OCI-LY7 (cell line): ENCODE measurements around the gene IFT81. TPM values are rescaled to one million over a fixed set of nuclear protein-coding genes. Genes with fewer than 3 reads are reported as not detected.

Source experiments
- BruUV-seq: library from RNA; stranded (reverse); fragments of 400-500 nt; replicated peaks from 2 replicates; lab custom pipeline; 2021; lab: Mats Ljungman, UMichigan
- CTCF ChIA-PET: fragments of 300-600 bp; sonication (Branson Sonifier 250); formaldehyde crosslinking; loops from one replicate; lab custom pipeline; 2022; ENCODE audit warnings: antibody characterized with exemption; ENCODE audit not compliant: unreplicated experiment; lab: Charles Lee
- POLR2A ChIA-PET: fragments of 300-600 bp; sonication (Branson Sonifier 250); formaldehyde crosslinking; loops from one replicate; lab custom pipeline; 2022; ENCODE audit warnings: antibody characterized with exemption; lab: Charles Lee
- DNase-seq: peaks from one replicate; pipeline ENCODE4 v3.0.0-alpha.2; 2015; ENCODE audit warnings: low spot score
- H2AFZ ChIP-seq: fragments of 200-600 bp; sonication (generic), shearing (Covaris generic); 2 replicates; pipeline ENCODE4 v1.6.1; 2014; ENCODE audit warnings: mild to moderate bottlenecking, antibody characterized with exemption, low read length, moderate library complexity
- H3K27ac ChIP-seq: fragments of 200-600 bp; sonication (generic); 2 replicates; pipeline ENCODE4 v1.5.1; 2014; ENCODE audit warnings: mixed run types, low read depth, mild to moderate bottlenecking, moderate library complexity, low read length, inconsistent platforms; ENCODE audit not compliant: poor library complexity, severe bottlenecking
- H3K36me3 ChIP-seq: fragments of 200-600 bp; sonication (generic); 2 replicates; pipeline ENCODE4 v1.6.1; 2014; ENCODE audit warnings: mild to moderate bottlenecking, antibody characterized with exemption, low read length, moderate library complexity, mixed read lengths; ENCODE audit not compliant: insufficient read depth
- H3K4me1 ChIP-seq: fragments of 200-600 bp; sonication (generic); 2 replicates; pipeline ENCODE4 v1.5.1; 2014; ENCODE audit warnings: mild to moderate bottlenecking, low read length; ENCODE audit not compliant: insufficient read depth, poor library complexity, severe bottlenecking
- H3K4me2 ChIP-seq: fragments of 200-600 bp; sonication (generic); 2 replicates; pipeline ENCODE4 v1.6.1; 2014; ENCODE audit warnings: mild to moderate bottlenecking, low read length
- H3K4me3 ChIP-seq: fragments of 200-600 bp; sonication (generic); 2 replicates; pipeline ENCODE4 v1.5.1; 2014; ENCODE audit warnings: mild to moderate bottlenecking, low read depth, low read length; ENCODE audit not compliant: poor library complexity, severe bottlenecking
- H3K79me2 ChIP-seq: fragments of 200-600 bp; sonication (generic); 2 replicates; pipeline ENCODE4 v1.6.1; 2016; ENCODE audit warnings: low read depth, mild to moderate bottlenecking, low read length, moderate library complexity, mixed read lengths; ENCODE audit not compliant: insufficient read depth
- H3K9me2 ChIP-seq: fragments of 200-600 bp; sonication (generic); 2 replicates; pipeline ENCODE4 v1.6.1; 2016; ENCODE audit warnings: mild to moderate bottlenecking, low read length, mixed read lengths; ENCODE audit not compliant: insufficient read depth
- H3K9me3 ChIP-seq: fragments of 200-600 bp; sonication (generic); 2 replicates; pipeline ENCODE4 v1.6.1; 2014; ENCODE audit warnings: mild to moderate bottlenecking, mixed run types, low read length, mixed read lengths
- H4K20me1 ChIP-seq: fragments of 200-600 bp; sonication (generic); 2 replicates; pipeline ENCODE4 v1.6.1; 2014; ENCODE audit warnings: mild to moderate bottlenecking, antibody characterized with exemption, low read length, moderate library complexity, mixed read lengths; ENCODE audit not compliant: insufficient read depth
- CTCF ChIP-seq: fragments of 200-600 bp; sonication (generic); conservative IDR thresholded peaks from 2 replicates; pipeline ENCODE4 v1.5.1; 2014; ENCODE audit warnings: mild to moderate bottlenecking, antibody characterized with exemption, low read length, moderate library complexity, mixed read lengths
- EZH2phosphoT487 ChIP-seq: fragments of 200-600 bp; sonication (generic); IDR thresholded peaks from 2 replicates; pipeline ENCODE4 v1.6.1; 2018; ENCODE audit warnings: low read depth, borderline replicate concordance, mild to moderate bottlenecking, mixed run types, antibody characterized with exemption, low read length, moderate library complexity, mixed read lengths
- intact Hi-C: fragments of 100-400 bp; cut with micrococcal nuclease; formaldehyde crosslinking; loops from one replicate; pipeline ENCODE4 v1.10.0; 2022; ENCODE audit not compliant: unreplicated experiment
- total RNA-seq, 2 experiments: library from RNA; depleted of rRNA in 1 of 2; stranded (reverse); fragments of >200 nt in 1 of 2; shearing (Covaris generic) in 1 of 2; gene quantifications; 2 replicates each; pipeline ENCODE4 v1.2.3, GENCODE V29; 2014 to 2022

The IFT81 gene
- total RNA-seq, 2 experiments from 2014 or later = 5.6 to 9.8 TPM

DNA sequence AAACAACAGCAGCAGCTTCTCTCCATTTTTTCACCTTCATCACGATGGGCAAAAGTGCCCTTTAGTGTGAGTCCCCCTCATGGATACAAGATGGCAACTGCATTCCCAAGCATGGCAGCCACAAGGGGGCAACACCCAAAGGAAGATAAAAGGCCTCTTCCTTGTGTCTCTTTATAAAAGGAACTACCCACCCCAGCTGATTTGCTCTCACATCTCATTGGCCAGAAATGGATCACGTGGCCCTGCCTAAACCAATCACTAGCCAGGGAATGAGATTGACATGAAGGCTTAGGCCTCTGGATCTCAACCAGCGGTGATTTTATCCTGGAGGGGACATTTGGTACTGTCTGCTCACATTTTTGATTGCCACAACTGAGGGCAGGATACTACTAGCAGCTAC is 21.9 kb upstream of the IFT81 start:
- H3K4me3 ChIP-seq = no peak overlapping the region
- intact Hi-C loops = loop anchor here (5.0 kb wide), 2 partner anchors 250 to 500 kb away; no protein-coding TSS in a partner anchor
- H4K20me1 ChIP-seq = no peaks in the 10 kb centered on the region
- peak; percentile 79 for DNase-seq
- peaks cover 30% of the 10 kb centered on the region for H3K4me1 ChIP-seq
- H3K79me2 ChIP-seq = no peaks in the 10 kb centered on the region
- ChIA-PET CTCF (interaction anchor here (0.6 to 1.1 kb wide), 4 partner anchors 22 to 329 kb away, joined by 3 read pairs; partner anchors contain the start of gene IFT81), POLR2A (interaction anchor here (0.6 to 1.4 kb wide), 2 partner anchors 64 to 355 kb away, joined by 4 read pairs; no protein-coding TSS in a partner anchor)
- H3K4me2 ChIP-seq = no peak overlapping the region
- H3K9me3 ChIP-seq = no peaks in the 10 kb centered on the region; the same call in 1 of the 2 replicates
- no peaks in the 10 kb centered on the region for H3K36me3 ChIP-seq
- H2AFZ ChIP-seq = peak overlapping the region; percentile 66; the same call in 1 of the 2 replicates
- BruUV-seq = no TSS peak
- no peak overlapping the region for H3K27ac ChIP-seq
- TF ChIP-seq EZH2phosphoT487 = no peak
- peak; percentile 77 for TF ChIP-seq CTCF
- no peaks in the 10 kb centered on the region for H3K9me2 ChIP-seq

DNA sequence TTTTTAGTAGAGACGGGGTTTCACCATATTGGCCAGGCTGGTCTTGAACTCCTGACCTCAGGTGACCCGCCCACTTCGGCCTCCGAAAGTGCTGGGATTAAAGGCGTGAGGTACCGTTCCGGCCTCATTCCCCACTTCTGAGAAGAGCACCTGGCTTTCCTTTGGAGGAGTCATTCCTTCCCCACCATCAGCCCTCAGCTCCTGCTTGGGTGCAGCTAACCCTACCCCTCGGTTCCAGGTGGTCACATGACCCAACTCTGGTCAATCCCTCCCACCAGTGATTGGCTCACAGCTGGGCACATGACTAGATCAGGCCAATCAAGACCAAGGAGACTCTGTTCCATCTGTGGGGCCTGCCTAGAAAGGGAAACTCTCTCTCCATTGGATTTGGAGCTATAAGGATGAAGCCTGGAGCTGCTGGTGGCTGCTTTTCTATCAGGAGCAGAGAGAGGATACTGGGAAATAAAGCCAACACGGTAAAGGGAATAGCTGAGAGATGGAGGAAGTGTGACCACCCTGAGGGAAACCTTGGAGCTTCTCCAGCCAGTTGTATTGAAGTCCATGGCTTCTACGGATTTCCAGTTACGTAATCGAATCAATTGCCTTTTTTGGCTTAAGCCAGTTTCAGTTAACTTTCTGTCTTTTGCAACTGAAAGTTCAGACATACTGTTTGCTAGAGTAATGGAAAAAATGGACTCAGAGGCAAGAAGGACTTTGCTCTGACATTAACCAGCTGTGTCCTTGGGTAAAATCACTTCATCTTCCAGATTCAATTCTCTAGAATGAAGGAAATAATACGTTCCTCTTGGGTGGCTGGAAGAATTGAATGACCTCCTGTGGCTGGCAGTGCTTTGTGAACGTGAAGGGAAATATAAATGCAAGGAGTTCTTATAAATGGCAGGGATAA is 19.7 kb upstream of the IFT81 start:
- Histone ChIP-seq H3K79me2 (no peaks in the 10 kb centered on the region), H3K9me2 (no peaks in the 10 kb centered on the region), H4K20me1 (no peaks in the 10 kb centered on the region), H3K36me3 (no peaks in the 10 kb centered on the region), H2AFZ (no peak overlapping the region), H3K4me2 (no peak overlapping the region), H3K27ac (no peak overlapping the region), H3K4me1 (peaks cover 30% of the 10 kb centered on the region), H3K9me3 (no peaks in the 10 kb centered on the region; the same call in 1 of the 2 replicates), H3K4me3 (no peak overlapping the region)
- intact Hi-C loops = loop anchor here (5.0 kb wide), 2 partner anchors 248 to 498 kb away; no protein-coding TSS in a partner anchor
- DNase-seq = no peak
- TF ChIP-seq EZH2phosphoT487 = no peak
- TF ChIP-seq CTCF = no peak
- CTCF ChIA-PET = no interaction called here
- no TSS peak for BruUV-seq
- POLR2A ChIA-PET = interaction anchor here (0.6 to 1.9 kb wide), 2 partner anchors 10 to 495 kb away, joined by 5 to 7 read pairs; no protein-coding TSS in a partner anchor
